ENCODE data around the gene PRCP.

GRCh38 chr11:82786001-82786400, 114.2 kb downstream of the PRCP start:
- TF ChIP-seq POLR2A (IDR thresholded peaks at IDR 0.05) = no peak
- no peak for TF ChIP-seq CTCF (IDR thresholded peaks at IDR 0.05)

Measured in breast epithelium (tissue), 3 donors.